T-helper 1 cell (primary cell): ENCODE measurements around the gene PPP4R1.
A peak's percentile ranks its signal among the peaks of the same experiment; 100 is the strongest.

Source experiments
- DNase-seq, 5 donors: peaks; one replicate each; pipeline ENCODE4 v3.0.0-alpha.2; 2012 to 2020

The PPP4R1 gene

DNA sequence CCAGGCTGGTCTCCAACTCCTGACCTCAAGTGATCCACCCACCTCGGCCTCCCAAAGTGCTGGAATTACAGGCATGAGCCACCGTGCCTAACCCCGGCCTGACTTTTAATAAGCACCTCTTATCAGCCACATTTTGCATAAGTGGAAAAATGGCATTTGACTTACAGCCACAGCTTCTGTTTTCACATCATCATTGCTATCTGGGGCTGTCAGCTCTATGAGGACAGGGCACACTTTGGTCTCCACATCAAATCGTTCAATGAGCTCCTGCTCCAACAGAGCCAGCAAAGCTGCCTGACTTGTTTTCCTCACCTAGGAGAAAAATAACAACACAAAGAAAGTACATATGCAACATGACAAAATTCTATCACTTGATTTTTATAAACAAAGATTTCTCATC lies 26.4 kb downstream of the PPP4R1 start:
- no peak for DNase-seq

GRCh38 chr18:9586814-9587213 lies 27.5 kb downstream of the PPP4R1 start:
- DNase-seq: no peak

- no peak for DNase-seq
These were observed 32.7 kb downstream of the PPP4R1 start for GRCh38 chr18:9581667-9582066.

- DNase-seq: no peak
These were observed 36.1 kb downstream of the PPP4R1 start for GRCh38 chr18:9578306-9578705.

- no peak for DNase-seq
These were observed 37.0 kb downstream of the PPP4R1 start for GRCh38 chr18:9577361-9577760.

DNA sequence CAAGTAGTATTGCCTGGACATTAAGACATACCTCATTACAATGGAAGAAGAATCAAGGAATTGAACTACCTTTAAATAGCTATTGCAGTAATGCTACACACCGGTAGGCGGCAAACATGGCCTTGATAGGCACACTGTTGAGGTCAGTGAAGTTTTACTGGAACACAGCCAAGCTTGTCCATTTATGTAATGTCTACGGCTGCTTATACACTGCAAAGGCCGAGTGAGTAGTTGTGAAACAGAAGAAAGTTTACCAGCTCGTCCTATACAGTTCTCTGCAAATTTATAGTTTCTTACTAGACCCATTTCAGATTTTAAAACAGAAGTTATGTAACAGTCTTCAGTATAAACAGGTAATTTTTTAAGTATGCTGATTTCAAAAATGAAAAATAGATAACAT lies 38.8 kb downstream of the PPP4R1 start:
- DNase-seq: peak in 1 of 5 donors; percentile 12

DNA sequence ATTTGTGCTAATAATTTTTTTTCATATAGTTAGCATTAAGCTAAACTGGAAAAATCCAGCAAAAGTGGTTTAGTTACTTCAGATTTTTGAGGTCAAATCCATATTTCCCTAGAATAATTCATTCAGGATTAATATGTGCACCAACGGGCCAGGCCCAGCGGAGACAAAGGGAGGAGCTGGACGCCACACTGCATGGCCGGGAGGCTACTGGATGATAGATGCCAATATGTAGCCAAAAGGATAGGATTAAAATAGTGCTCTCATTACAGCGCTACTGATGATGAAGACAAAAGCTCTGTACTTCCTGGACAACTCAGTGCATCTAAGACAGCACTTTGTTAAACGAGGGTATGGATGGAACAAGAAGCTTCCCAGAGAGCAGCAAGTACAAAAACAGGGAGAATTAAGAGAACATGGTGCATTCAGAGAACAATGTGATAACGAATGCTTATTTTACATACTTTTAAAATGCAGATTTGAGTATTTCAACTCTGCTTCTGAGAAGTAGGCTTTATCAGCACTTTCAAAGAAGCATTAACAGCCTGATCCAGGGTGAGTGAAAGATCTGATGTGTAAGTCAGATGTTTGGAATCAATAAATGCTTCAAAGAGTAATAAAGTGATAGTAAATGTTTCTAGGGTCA lies 39.8 kb downstream of the PPP4R1 start:
- no peak for DNase-seq

DNA sequence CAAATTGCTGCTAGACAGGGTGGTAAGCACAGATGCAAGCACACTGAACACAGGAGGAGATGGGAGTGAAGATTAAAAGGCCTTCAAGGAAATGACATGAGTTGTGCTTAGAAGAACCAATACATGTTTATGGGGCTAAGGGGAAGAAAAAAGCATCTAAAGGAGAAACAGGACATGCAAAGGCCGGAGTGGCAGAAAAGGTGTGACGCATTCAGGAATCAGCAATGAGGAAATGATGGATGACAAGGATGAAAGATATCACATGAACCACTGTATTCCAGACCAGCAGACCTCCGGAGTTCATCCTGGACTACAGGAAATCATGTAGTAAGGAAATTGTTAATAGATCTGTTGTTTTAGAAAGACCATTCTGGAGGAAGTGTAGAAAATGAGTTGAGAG lies 42.8 kb downstream of the PPP4R1 start:
- DNase-seq: no peak

GRCh38 chr18:9570255-9570654 lies 44.1 kb downstream of the PPP4R1 start:
- no peak for DNase-seq

- no peak for DNase-seq
These were observed 45.2 kb downstream of the PPP4R1 start for GRCh38 chr18:9569178-9569577.

- no peak for DNase-seq
These were observed 46.2 kb downstream of the PPP4R1 start for GRCh38 chr18:9568186-9568585.

GRCh38 chr18:9565407-9565806 lies 49.0 kb downstream of the PPP4R1 start:
- DNase-seq: no peak

DNA sequence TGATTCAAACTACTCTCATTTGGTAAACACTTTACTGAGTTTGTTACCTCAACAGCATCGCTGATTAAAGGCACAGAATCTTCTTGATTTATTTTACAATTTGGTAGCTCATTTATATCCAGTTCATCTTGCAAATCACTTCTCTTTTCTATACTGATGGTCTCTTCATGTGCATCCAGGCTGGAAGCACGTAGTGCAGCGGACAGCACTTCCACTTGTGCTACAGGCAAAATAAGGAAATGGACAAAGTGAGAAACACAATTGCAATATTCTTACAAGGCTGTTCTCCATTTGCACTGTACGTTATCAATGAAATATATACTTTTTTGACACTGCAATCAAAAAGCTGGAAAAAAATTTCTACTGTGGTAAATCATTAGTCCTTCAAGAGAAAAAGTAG lies 51.0 kb downstream of the PPP4R1 start:
- no peak for DNase-seq

- no peak for DNase-seq
These were observed 51.8 kb downstream of the PPP4R1 start for GRCh38 chr18:9562584-9562983.

DNA sequence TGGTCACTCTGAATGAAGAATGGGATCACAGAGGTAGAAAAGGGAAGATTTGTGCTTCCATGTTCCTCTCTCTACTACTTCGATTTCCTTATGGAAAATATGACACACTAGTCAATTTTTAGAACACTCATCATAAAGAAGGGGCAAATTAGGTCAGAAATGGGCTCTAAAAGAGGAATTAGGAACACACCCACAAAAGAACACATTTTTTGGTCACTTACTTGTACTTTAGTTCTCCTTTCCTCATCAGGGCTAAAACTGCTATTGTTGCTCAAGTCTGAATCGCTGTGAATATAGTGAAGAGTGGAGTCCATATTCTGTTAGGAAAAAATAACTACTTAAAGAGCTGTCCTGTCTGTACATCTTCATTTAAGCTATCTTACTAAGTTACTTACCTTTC lies 52.6 kb downstream of the PPP4R1 start:
- no peak for DNase-seq

DNA sequence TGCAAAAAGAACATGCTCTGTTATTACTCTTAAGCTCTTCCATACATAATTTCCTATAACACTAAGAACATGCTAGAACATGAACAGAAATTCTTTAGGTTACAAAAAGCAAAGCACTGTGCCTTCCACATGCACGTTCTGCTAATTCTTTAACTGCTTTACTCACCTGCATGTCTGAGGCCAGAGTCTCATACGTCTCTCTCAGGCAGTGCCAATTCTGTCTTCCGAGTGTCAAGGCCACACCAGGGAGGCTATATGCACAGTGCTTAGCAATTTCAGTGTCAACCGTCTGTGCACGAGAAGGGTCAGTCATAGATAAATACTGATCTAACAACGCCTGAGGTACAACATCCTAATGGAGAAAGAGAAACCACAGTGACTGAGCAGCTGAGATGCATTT lies 55.1 kb downstream of the PPP4R1 start:
- DNase-seq: no peak

GRCh38 chr18:9558387-9559064 lies 55.8 kb downstream of the PPP4R1 start:
- no peak for DNase-seq

DNA sequence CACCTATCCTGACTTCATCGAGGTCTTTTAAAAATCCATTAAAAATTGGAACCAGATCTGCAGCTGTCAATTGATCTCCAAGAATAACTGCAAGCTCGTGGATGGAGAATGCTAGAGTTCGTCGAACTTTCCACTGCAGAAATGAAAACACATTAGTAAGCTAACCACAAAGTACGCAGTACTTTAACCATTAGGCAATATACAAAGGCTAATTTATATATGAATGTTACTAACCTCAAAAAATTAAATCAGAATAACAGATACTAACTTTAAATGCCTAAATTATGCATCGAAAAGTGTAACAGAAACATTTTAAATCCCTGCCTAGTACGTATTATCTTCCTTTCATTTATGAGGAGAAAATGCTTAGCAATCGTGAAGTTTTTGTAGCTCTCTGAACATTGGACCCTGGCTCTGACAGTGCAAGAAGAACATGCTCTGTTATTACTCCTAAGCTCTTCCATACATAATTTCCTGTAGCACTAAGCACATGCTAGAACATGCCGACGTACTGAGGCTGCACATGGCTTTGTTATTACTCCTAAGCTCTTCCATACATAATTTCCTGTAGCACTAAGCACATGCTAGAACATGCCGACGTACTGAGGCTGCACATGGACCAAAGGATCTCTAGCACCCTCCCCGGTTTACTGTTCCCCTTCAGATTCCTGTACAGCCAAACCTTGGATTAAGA lies 57.0 kb downstream of the PPP4R1 start:
- no peak for DNase-seq

- no peak for DNase-seq
These were observed 61.7 kb downstream of the PPP4R1 start for GRCh38 chr18:9552616-9553015.

GRCh38 chr18:9552191-9552590 lies 62.2 kb downstream of the PPP4R1 start:
- no peak for DNase-seq

DNA sequence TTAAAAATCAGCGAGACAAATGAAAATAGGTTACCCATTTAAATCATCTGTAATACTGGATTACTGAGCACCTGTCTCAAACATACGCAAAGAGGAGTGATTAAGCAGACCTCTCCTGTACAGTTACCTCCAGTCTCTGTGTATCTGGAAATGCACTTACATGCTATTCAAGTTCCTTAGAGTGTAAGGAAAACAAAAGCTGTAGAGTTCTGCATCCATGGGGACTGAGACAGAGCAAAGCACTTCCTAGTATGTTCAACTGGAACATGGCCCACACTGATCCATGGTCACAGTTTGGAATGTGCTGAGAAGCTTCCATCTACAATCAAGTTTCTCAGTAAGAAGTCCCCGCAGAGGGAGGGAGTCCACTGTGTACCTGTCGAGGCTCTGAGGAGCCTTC lies 63.9 kb downstream of the PPP4R1 start:
- DNase-seq: no peak

GRCh38 chr18:9549405-9549804 lies 65.0 kb downstream of the PPP4R1 start:
- no peak for DNase-seq

DNA sequence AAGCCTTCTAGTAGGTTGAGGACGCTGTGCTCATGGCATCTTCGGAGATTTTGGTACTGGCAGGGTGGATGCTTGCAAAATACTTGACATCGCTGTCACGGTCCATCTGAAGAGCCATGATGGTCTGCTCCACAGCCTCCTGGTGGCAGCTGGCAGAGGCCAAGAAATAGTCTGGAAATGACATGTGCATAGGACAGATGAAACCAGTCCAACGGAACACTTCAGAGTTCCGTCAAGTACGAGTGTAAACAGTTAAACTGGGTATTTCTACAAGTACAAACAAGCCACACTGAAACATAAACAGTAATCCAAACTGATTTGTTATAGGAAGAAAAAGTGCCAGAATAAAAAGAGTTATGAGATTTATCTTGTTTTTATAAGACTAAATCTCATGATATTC lies 66.6 kb downstream of the PPP4R1 start:
- no peak for DNase-seq

DNA sequence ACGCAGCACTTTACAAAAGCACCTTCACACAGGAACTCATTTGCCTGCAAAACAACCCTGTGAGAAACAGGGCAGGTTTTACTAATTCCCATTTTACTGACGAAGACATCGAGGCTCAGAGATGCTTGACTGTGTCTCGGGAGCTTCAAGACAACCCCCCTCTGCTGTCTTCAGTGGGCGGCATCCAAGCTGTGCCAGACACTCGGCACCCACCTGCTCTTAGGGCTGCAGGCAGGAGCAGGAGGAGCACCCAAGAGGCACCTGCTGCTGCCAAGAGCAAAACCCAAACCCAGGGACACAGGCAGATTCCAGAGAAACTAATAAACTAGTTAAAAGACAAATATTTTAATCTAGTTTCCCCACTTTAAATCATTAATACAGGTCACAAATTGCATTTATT lies 67.9 kb downstream of the PPP4R1 start:
- DNase-seq: no peak
